Calu3 (cell line): Measurements from ENCODE around the gene STMN3. TPM values are rescaled to one million over a fixed set of nuclear protein-coding genes. Genes with fewer than 3 reads are reported as not detected.
"Not testable (repeated sequence)": the region's sequence is repeated elsewhere in the genome, so short reads cannot be mapped to it uniquely, and the experiment has no call there.

Source experiments
- BruUV-seq: library from RNA; stranded (reverse); fragments of 400-500 nt; replicated peaks from 2 replicates; lab custom pipeline; 2021; lab: Mats Ljungman, UMichigan
- CTCF ChIA-PET: fragments of 300-600 bp; sonication (Branson Sonifier 250); formaldehyde crosslinking; loops from one replicate; lab custom pipeline; 2022; ENCODE audit warnings: antibody characterized with exemption; lab: Charles Lee
- DNase-seq: peaks from one replicate; pipeline ENCODE4 v3.0.0; 2022
- H3K27ac Mint-ChIP-seq: one replicate; pipeline ENCODE4 v1.8.0; 2022; ENCODE audit warnings: mixed read lengths; ENCODE audit not compliant: unreplicated experiment
- H3K27me3 Mint-ChIP-seq: one replicate; pipeline ENCODE4 v1.8.0; 2022; ENCODE audit warnings: mixed read lengths; ENCODE audit not compliant: unreplicated experiment
- H3K36me3 Mint-ChIP-seq: one replicate; pipeline ENCODE4 v1.8.0; 2022; ENCODE audit warnings: mild to moderate bottlenecking, moderate library complexity, mixed read lengths; ENCODE audit not compliant: insufficient read depth, unreplicated experiment
- H3K4me1 Mint-ChIP-seq: one replicate; pipeline ENCODE4 v1.8.0; 2022; ENCODE audit warnings: mild to moderate bottlenecking, low read depth, mixed read lengths; ENCODE audit not compliant: unreplicated experiment
- H3K4me3 Mint-ChIP-seq: one replicate; pipeline ENCODE4 v1.8.0; 2022; ENCODE audit warnings: mild to moderate bottlenecking, low read depth, moderate library complexity, mixed read lengths; ENCODE audit not compliant: unreplicated experiment
- H3K9me3 Mint-ChIP-seq: one replicate; pipeline ENCODE4 v1.8.0; 2022; ENCODE audit warnings: low read depth, mixed read lengths; ENCODE audit not compliant: unreplicated experiment
- intact Hi-C: fragments of 100-400 bp; cut with micrococcal nuclease; formaldehyde crosslinking; loops from one replicate; pipeline ENCODE4 v1.10.0; 2022; ENCODE audit not compliant: unreplicated experiment
- total RNA-seq: library from RNA; stranded (reverse); gene quantifications from 2 replicates; pipeline ENCODE4 v1.2.3, GENCODE V29; 2022
- TF ChIP-seq, protein P1 (sequence below): fragments of 200-600 bp; IDR thresholded peaks from one replicate; pipeline ENCODE4 v1.8.0; 2022; ENCODE audit warnings: antibody characterized with exemption; ENCODE audit not compliant: unreplicated experiment

Gene STMN3
- total RNA-seq, 1 experiment from 2014 or later: 2.3 TPM

GRCh38 chr20:63662813-63663189 is 9.6 kb upstream of the STMN3 start:
- CTCF ChIA-PET: interaction anchor here (0.5 to 1.3 kb wide), 2 partner anchors 21 to 39 kb away, joined by 3 to 5 read pairs; no protein-coding TSS in a partner anchor
- H3K36me3 Mint-ChIP-seq: peaks cover 46% of the 10 kb centered on the region
- no peak overlapping the region for H3K27ac Mint-ChIP-seq
- TF ChIP-seq, protein P1, sequence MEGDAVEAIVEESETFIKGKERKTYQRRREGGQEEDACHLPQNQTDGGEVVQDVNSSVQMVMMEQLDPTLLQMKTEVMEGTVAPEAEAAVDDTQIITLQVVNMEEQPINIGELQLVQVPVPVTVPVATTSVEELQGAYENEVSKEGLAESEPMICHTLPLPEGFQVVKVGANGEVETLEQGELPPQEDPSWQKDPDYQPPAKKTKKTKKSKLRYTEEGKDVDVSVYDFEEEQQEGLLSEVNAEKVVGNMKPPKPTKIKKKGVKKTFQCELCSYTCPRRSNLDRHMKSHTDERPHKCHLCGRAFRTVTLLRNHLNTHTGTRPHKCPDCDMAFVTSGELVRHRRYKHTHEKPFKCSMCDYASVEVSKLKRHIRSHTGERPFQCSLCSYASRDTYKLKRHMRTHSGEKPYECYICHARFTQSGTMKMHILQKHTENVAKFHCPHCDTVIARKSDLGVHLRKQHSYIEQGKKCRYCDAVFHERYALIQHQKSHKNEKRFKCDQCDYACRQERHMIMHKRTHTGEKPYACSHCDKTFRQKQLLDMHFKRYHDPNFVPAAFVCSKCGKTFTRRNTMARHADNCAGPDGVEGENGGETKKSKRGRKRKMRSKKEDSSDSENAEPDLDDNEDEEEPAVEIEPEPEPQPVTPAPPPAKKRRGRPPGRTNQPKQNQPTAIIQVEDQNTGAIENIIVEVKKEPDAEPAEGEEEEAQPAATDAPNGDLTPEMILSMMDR: no peak
- H3K4me1 Mint-ChIP-seq: peaks cover 24% of the 10 kb centered on the region
- intact Hi-C loops: no loop called here
- no TSS peak for BruUV-seq
- H3K9me3 Mint-ChIP-seq: no peaks in the 10 kb centered on the region
- no peaks in the 10 kb centered on the region for H3K27me3 Mint-ChIP-seq
- no peak overlapping the region for H3K4me3 Mint-ChIP-seq
- DNase-seq: no peak

DNA sequence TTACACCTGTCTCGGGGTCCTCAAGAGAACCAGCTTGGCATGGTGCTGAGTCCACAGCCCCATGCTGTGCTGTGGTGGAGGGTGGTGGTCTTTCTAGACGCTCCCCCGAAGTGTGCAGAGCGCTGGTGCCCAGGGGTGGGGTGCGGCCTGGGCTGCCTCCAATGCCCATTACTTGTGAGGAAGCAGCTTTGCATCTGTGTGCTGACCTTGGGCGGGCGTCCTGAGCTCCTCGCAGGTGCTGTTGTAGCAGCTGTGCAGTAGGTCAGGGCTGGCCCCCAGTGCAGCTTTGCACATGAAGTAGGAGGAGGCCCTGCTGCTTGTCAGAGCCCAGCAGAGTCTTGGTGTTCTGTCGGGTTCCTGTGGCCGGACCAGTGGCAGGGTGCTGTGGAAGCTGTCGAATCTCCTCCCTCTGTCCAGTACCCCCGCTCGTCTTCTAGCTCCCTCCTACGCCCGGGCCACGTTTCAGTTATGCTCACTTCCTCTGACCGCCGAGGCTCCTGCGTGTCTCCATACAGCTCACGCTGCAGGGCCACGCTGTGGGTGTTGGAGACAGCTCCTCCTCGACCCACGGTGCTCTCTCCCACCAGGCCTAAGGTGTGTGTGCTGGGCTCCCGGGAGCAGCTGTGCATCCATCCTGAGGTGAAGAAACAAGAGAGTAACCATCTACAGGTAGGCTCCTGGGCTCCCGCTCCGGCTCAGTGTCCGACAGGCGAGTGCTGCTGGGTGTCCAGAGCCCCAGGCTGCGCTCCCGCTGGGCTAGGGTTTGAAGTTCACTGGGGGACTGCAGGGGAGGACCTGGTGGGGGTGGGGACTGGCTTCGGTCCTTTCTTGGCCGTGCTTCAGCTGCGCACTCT is 9.0 kb upstream of the STMN3 start:
- TF ChIP-seq, protein P1: no peak
- BruUV-seq: no TSS peak
- DNase-seq: no peak
- Mint-ChIP-seq H3K27ac (no peak overlapping the region), H3K4me1 (peaks cover 27% of the 10 kb centered on the region), H3K9me3 (no peaks in the 10 kb centered on the region), H3K36me3 (peaks cover 51% of the 10 kb centered on the region), H3K4me3 (no peak overlapping the region), H3K27me3 (no peaks in the 10 kb centered on the region)
- intact Hi-C loops: no loop called here
- CTCF ChIA-PET: interaction anchor here (1.3 kb wide), 1 partner anchor 20 kb away, joined by 3 read pairs; no protein-coding TSS in a partner anchor

- peaks cover 27% of the 10 kb centered on the region for H3K4me1 Mint-ChIP-seq
- TF ChIP-seq, protein P1: no peak
- no peaks in the 10 kb centered on the region for H3K9me3 Mint-ChIP-seq
- no peaks in the 10 kb centered on the region for H3K27me3 Mint-ChIP-seq
- CTCF ChIA-PET: no interaction called here
- H3K36me3 Mint-ChIP-seq: peaks cover 40% of the 10 kb centered on the region
- no peak for DNase-seq
- H3K4me3 Mint-ChIP-seq: no peak overlapping the region
- BruUV-seq: no TSS peak
- no peak overlapping the region for H3K27ac Mint-ChIP-seq
- intact Hi-C loops: no loop called here
Measured at GRCh38 chr20:63661108-63661507, 7.9 kb upstream of the STMN3 start.

DNA sequence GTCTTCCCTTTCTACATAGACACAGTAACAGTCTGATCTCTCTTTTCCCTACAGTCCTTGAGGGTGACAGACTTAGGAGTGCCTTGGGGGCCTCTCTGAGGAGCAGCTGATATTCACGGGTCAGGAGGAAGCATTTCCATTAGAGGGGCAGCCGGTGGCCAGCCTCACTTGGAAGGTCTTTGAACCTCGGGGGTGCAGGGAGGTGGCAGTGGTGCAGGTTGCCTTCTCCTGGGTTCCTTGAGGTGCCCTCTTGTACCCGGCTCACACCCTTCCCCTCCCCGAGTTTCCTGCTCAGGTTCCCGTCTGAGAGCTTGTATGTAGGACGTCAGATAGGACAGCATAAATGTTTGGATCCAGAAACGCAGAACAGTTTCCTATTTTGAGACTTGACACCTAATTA is 7.4 kb upstream of the STMN3 start:
- no peak overlapping the region for H3K4me3 Mint-ChIP-seq
- intact Hi-C loops: no loop called here
- BruUV-seq: no TSS peak
- H3K36me3 Mint-ChIP-seq: peaks cover 39% of the 10 kb centered on the region
- H3K9me3 Mint-ChIP-seq: no peaks in the 10 kb centered on the region
- H3K27me3 Mint-ChIP-seq: no peaks in the 10 kb centered on the region
- H3K4me1 Mint-ChIP-seq: peaks cover 27% of the 10 kb centered on the region
- no peak for DNase-seq
- CTCF ChIA-PET: no interaction called here
- H3K27ac Mint-ChIP-seq: no peak overlapping the region
- TF ChIP-seq, protein P1: no peak

DNA sequence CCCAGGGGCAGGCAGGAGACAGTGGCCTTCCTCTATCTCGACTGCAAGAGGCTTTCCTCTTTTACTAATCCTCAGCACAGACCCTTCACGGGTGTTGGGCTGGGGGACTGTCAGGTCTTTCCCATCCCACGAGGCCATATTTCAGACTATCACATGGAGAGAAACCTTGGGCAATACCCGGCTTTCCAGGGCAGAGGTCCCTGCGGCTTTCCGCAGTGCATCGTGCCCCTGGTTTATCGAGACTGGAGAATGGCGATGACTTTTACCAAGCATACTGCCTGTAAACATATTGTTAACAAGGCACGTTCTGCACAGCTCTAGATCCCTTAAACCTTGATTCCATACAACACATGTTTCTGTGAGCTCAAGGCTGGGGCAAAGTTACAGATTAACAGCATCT is 7.0 kb upstream of the STMN3 start:
- Mint-ChIP-seq H3K4me3 (peak overlapping the region; percentile 93), H3K4me1 (peaks cover 27% of the 10 kb centered on the region), H3K36me3 (peaks cover 39% of the 10 kb centered on the region)
- H3K9me3 Mint-ChIP-seq, CTCF ChIA-PET, DNase-seq, H3K27ac Mint-ChIP-seq, intact Hi-C loops, H3K27me3 Mint-ChIP-seq: not testable (repeated sequence)
- TSS peak; percentile 63 for BruUV-seq
